NCI-H2196 (cell line): ENCODE data around the gene RPL13.
A peak's percentile ranks its signal among the peaks of the same experiment; 100 is the strongest.
"Not testable (repeated sequence)": the region's sequence is repeated elsewhere in the genome, so short reads cannot be mapped to it uniquely, and the experiment has no call there.

Source experiments
- DNase-seq: peaks from one replicate; lab custom pipeline; 2025; ENCODE audit not compliant: unreplicated experiment; lab: John Stamatoyannopoulos, UW

RPL13 gene

GRCh38 chr16:89576153-89577054 is 15.9 kb downstream of the RPL13 start:
- DNase-seq, result no peak

- DNase-seq, result no peak
Observed at GRCh38 chr16:89577055-89577759, 16.7 kb downstream of the RPL13 start.

GRCh38 chr16:89579351-89579750 is 18.9 kb downstream of the RPL13 start:
- DNase-seq, result no peak

GRCh38 chr16:89581045-89581695 is 20.7 kb downstream of the RPL13 start:
- DNase-seq, result no peak

- DNase-seq, result peak; percentile 76
Observed at GRCh38 chr16:89581861-89582563, 21.5 kb downstream of the RPL13 start.

GRCh38 chr16:89582614-89583196 is 22.2 kb downstream of the RPL13 start:
- DNase-seq, result peak; percentile 22

GRCh38 chr16:89583197-89583894 is 22.9 kb downstream of the RPL13 start:
- no peak for DNase-seq

- no peak for DNase-seq
Observed at GRCh38 chr16:89583895-89584644, 23.6 kb downstream of the RPL13 start.

GRCh38 chr16:89584768-89585549 is 24.5 kb downstream of the RPL13 start:
- peak; percentile 18 for DNase-seq

- no peak for DNase-seq
Observed at GRCh38 chr16:89586218-89586617, 25.7 kb downstream of the RPL13 start.

GRCh38 chr16:89586853-89587252 is 26.4 kb downstream of the RPL13 start:
- DNase-seq, result no peak

- not testable (repeated sequence) for DNase-seq
Observed at GRCh38 chr16:89587676-89588075, 27.2 kb downstream of the RPL13 start.

GRCh38 chr16:89588413-89589109 is 28.1 kb downstream of the RPL13 start:
- no peak for DNase-seq

- no peak for DNase-seq
Observed at GRCh38 chr16:89589241-89589926, 28.9 kb downstream of the RPL13 start.

- DNase-seq, result no peak
Observed at GRCh38 chr16:89593841-89594240, 33.4 kb downstream of the RPL13 start.

GRCh38 chr16:89595330-89596060 is 35.0 kb downstream of the RPL13 start:
- DNase-seq, result no peak
